Vagina (tissue), 2 donors: Measurements from ENCODE around the gene BCL2L2.

ENCODE experiments used
- CTCF ChIP-seq, 3 experiments: fragments of 450-650 bp in 2 of 3; fragments of 200-600 bp in 1 of 3; sonication (generic) in 1 of 3; IDR thresholded peaks; one replicate each; pipeline ENCODE4 v1.5.1; 2017 to 2019; ENCODE audit warnings: antibody characterized with exemption in 3 of 3, mild to moderate bottlenecking in 2 of 3, moderate library complexity in 2 of 3
- POLR2A ChIP-seq, 2 donors: fragments of 450-650 bp; IDR thresholded peaks; one replicate each; pipeline ENCODE4 v1.6.1; 2017; ENCODE audit warnings: antibody characterized with exemption in 2 of 2, mild to moderate bottlenecking in 2 of 2, moderate library complexity in 2 of 2

GRCh38 chr14:23357261-23357660 is 50.6 kb downstream of the BCL2L2 start:
- no peak for TF ChIP-seq CTCF (IDR thresholded peaks at IDR 0.05)
- no peak for TF ChIP-seq POLR2A (IDR thresholded peaks at IDR 0.05)
